ENCODE measurements around the gene VSTM1. TPM values are rescaled to one million over a fixed set of nuclear protein-coding genes. Genes with fewer than 3 reads are reported as not detected.
A peak's percentile ranks its signal among the peaks of the same experiment; 100 is the strongest.

VSTM1 gene
- total RNA-seq, 1 experiment from 2014 or later = 0.59 TPM

DNA sequence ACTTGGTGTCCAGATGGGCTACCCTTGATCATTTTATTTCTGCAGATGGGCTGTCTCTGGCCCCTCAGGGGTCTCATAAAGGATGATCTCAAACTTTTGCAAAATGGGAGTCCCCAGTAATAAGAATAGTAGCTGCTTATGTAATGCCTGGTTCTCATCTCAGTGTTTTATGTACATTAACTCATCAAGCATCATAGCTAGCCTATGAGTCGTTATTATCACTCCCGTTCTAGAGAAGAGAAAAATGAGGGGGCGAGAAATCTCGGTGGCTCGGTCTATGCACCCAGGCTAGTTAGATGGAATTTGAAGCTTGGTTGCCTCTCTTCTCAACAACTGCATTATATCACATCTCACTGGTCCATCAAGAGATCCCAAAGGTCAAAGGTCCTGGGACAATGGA, 68.9 kb downstream of the VSTM1 start:
- Histone ChIP-seq H3K4me1 (replicated peaks; ENCODE audit: insufficient read depth) (peaks cover 37% of the 10 kb centered on the region), H3K9me3 (ENCODE audit: insufficient read depth, low read depth) (no peaks in the 10 kb centered on the region), H3K4me3 (peak overlapping the region; percentile 7; the same call in 1 of the 2 replicates), H3K27me3 (ENCODE audit: insufficient read depth, low read depth) (no peaks in the 10 kb centered on the region), H2AFZ (no peak overlapping the region), H3K4me2 (peak overlapping the region; percentile 99), H3K9me2 (ENCODE audit: insufficient read depth) (no peaks in the 10 kb centered on the region), H4K20me1 (ENCODE audit: insufficient read depth) (no peaks in the 10 kb centered on the region), H3K79me2 (ENCODE audit: low read depth) (peaks cover 31% of the 10 kb centered on the region), H3F3A (ENCODE audit: insufficient read depth, low read depth) (peaks cover 23% of the 10 kb centered on the region; the same call in 1 of the 2 replicates), H3K36me3 (ENCODE audit: low read depth) (no peaks in the 10 kb centered on the region; the same call in 1 of the 2 replicates), H3K27ac (no peak overlapping the region)
- ChIA-PET CTCF (no interaction called here), POLR2A (ENCODE audit: unreplicated experiment) (no interaction called here)
- no TSS peak for BruUV-seq (replicated peaks)
- DNase-seq = no peak
- intact Hi-C loops (cut with micrococcal nuclease; ENCODE audit: unreplicated experiment) = no loop called here
- TF ChIP-seq, protein P1, sequence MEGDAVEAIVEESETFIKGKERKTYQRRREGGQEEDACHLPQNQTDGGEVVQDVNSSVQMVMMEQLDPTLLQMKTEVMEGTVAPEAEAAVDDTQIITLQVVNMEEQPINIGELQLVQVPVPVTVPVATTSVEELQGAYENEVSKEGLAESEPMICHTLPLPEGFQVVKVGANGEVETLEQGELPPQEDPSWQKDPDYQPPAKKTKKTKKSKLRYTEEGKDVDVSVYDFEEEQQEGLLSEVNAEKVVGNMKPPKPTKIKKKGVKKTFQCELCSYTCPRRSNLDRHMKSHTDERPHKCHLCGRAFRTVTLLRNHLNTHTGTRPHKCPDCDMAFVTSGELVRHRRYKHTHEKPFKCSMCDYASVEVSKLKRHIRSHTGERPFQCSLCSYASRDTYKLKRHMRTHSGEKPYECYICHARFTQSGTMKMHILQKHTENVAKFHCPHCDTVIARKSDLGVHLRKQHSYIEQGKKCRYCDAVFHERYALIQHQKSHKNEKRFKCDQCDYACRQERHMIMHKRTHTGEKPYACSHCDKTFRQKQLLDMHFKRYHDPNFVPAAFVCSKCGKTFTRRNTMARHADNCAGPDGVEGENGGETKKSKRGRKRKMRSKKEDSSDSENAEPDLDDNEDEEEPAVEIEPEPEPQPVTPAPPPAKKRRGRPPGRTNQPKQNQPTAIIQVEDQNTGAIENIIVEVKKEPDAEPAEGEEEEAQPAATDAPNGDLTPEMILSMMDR (conservative IDR thresholded peaks at IDR 0.05) = no peak
- TF ChIP-seq EZH2 (IDR thresholded peaks at IDR 0.05; ENCODE audit: low read depth) = no peak

DNA sequence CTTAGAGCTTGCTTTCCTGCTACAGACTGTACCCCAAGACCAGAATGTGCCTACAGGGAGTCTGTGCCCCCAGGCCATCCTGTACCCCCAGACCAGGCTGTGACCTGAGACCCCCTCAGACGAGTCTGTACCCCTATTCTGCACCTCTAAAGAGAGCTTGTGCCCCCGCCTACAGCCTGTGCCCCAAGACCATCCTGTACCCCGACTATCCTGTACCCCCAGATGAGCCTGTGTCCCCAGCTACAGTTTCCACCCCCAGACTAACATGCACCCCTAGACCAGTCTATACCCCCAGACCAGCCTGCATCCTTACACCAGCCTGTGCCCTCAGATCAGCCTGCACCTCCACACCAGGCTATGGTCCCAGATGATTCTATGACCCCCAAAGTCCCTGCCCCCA, 70.2 kb downstream of the VSTM1 start:
- BruUV-seq (replicated peaks) = no TSS peak
- Histone ChIP-seq H3K4me1 (replicated peaks; ENCODE audit: insufficient read depth) (peaks cover 37% of the 10 kb centered on the region), H3K9me2 (ENCODE audit: insufficient read depth) (no peaks in the 10 kb centered on the region), H2AFZ (no peak overlapping the region), H3K4me3 (no peak overlapping the region; the same call in 1 of the 2 replicates), H3K27me3 (ENCODE audit: insufficient read depth, low read depth) (no peaks in the 10 kb centered on the region), H3K79me2 (ENCODE audit: low read depth) (peaks cover 31% of the 10 kb centered on the region), H3K4me2 (peak overlapping the region; percentile 99), H3K36me3 (ENCODE audit: low read depth) (no peaks in the 10 kb centered on the region), H3K9me3 (ENCODE audit: insufficient read depth, low read depth) (no peaks in the 10 kb centered on the region), H3F3A (ENCODE audit: insufficient read depth, low read depth) (peaks cover 35% of the 10 kb centered on the region), H3K27ac (no peak overlapping the region), H4K20me1 (ENCODE audit: insufficient read depth) (no peaks in the 10 kb centered on the region)
- DNase-seq = no peak
- CTCF ChIA-PET = no interaction called here
- TF ChIP-seq, protein P1 (conservative IDR thresholded peaks at IDR 0.05) = no peak
- no peak for TF ChIP-seq EZH2 (IDR thresholded peaks at IDR 0.05; ENCODE audit: low read depth)
- POLR2A ChIA-PET (ENCODE audit: unreplicated experiment) = no interaction called here
- intact Hi-C loops (cut with micrococcal nuclease; ENCODE audit: unreplicated experiment) = no loop called here

DNA sequence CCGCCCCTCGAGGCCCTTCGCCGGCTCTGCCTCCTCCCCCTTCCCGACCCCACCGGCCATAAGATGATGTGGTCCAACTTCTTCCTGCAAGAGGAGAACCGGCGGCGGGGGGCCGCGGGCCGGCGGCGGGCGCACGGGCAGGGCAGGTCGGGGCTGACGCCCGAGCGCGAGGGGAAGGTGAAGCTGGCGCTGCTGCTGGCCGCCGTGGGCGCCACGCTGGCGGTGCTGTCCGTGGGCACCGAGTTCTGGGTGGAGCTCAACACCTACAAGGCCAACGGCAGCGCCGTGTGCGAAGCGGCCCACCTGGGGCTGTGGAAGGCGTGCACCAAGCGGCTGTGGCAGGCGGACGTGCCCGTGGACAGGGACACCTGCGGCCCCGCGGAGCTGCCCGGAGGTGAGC, 70.9 kb downstream of the VSTM1 start:
- Histone ChIP-seq H3K9me3 (ENCODE audit: insufficient read depth, low read depth) (no peaks in the 10 kb centered on the region), H3K27ac (no peak overlapping the region), H3K36me3 (ENCODE audit: low read depth) (no peaks in the 10 kb centered on the region), H3K9me2 (ENCODE audit: insufficient read depth) (no peaks in the 10 kb centered on the region), H3K79me2 (ENCODE audit: low read depth) (peaks cover 31% of the 10 kb centered on the region), H2AFZ (no peak overlapping the region), H3K27me3 (ENCODE audit: insufficient read depth, low read depth) (no peaks in the 10 kb centered on the region), H3F3A (ENCODE audit: insufficient read depth, low read depth) (peaks cover 38% of the 10 kb centered on the region), H3K4me1 (replicated peaks; ENCODE audit: insufficient read depth) (peaks cover 37% of the 10 kb centered on the region), H3K4me3 (peak overlapping the region; percentile 94; the same call in 1 of the 2 replicates), H4K20me1 (ENCODE audit: insufficient read depth) (no peaks in the 10 kb centered on the region), H3K4me2 (peak overlapping the region; percentile 99)
- TF ChIP-seq, protein P1 (conservative IDR thresholded peaks at IDR 0.05) = no peak
- no peak for TF ChIP-seq EZH2 (IDR thresholded peaks at IDR 0.05; ENCODE audit: low read depth)
- DNase-seq = no peak
- ChIA-PET CTCF (no interaction called here), POLR2A (ENCODE audit: unreplicated experiment) (interaction anchor here (0.7 kb wide), 1 partner anchor 145 kb away, joined by 3 read pairs; the partner anchor contains the start of gene CNOT3)
- intact Hi-C loops (cut with micrococcal nuclease; ENCODE audit: unreplicated experiment) = no loop called here
- BruUV-seq (replicated peaks) = no TSS peak
